NCI-H510A (cell line): ENCODE results near the gene TMEM129.

Experiments used
- DNase-seq: peaks from one replicate; lab custom pipeline; 2025; lab: John Stamatoyannopoulos, UW

TMEM129 gene, protein sequence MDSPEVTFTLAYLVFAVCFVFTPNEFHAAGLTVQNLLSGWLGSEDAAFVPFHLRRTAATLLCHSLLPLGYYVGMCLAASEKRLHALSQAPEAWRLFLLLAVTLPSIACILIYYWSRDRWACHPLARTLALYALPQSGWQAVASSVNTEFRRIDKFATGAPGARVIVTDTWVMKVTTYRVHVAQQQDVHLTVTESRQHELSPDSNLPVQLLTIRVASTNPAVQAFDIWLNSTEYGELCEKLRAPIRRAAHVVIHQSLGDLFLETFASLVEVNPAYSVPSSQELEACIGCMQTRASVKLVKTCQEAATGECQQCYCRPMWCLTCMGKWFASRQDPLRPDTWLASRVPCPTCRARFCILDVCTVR

DNA sequence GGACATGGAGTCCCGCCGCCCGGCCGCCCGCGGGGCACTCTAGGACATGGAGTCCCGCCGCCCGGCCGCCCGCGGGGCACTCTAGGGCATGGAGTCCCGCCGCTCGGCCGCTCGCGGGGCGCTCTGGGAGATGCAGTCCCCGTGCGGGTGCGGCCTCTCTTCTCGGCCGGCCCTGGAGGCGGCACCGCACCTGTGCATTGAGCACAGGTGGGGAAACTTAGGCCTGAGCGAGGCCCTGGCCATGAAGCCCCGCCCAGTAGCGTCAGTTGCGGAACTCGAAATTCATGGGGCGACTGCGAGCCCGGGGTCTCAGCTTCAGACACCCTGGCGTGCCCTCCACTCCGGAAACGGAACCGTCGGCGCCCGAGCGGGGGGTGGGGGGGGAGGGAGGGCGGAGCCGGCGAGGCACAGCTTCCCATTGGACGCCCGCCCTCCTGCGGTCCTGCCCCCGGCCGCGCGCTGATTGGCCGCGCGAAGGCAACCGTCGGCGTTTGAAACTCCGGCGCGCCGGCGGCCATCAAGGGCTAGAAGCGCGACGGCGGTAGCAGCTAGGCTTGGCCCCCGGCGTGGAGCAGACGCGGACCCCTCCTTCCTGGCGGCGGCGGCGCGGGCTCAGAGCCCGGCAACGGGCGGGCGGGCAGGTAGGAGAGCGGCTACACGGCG, at the start of gene TMEM129, which contains the start of gene TACC3:
Gene TMEM129 (minus strand): TSS at position 321 of the 663 bp plus-strand sequence. CDS start 486 bp downstream, outside the sequence.
Gene TACC3 (plus strand): TSS at position 519 of the 663 bp plus-strand sequence. CDS start 1,901 bp downstream, outside the sequence.
- peak; percentile 97 for DNase-seq

DNA sequence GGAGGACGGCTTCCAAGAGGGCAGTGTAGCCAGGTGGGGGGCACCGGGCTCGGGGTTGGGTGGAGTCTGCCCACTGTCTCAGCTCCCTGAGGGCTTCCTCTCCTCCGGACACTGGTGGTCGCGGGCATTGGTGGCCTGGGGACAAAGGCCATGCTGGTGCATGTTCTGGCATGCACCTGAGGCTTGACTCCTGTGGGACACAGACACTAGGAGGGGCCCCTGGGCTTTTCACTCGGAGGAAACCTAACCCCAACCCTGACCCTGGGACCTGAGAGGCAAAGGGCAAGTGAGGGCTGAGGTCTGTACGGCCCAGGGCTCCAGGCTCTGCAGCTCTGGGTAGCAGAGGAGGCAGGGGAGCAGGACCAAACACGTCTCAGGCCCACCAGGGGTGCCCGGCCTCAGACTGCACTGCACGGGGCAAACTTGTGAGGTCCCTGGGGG, 49.7 kb upstream of the TMEM129 start:
- no peak for DNase-seq

DNA sequence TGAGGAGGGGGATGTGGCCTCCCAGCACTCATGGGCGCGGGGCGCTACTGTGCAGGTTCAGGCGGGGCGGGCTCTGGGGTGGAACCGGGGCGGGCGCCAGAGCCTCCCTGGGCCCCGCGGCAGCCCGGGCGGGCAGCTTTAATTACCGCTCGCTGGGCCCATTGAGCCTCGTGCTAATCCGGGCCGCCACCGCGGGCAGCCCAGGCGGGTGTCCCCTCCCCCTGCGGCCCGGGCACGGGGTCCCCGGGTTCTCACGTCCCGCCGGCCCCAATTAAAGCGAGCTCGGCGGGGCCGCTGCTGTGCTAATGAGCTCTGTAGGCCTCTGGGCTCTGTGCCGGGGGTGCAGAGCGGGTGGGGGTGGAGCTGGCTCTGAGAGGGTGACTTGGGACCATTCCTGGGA, 49.1 kb upstream of the TMEM129 start:
- no peak for DNase-seq

- DNase-seq, result no peak
Measured at GRCh38 chr4:1769692-1770091, 48.6 kb upstream of the TMEM129 start.

DNA sequence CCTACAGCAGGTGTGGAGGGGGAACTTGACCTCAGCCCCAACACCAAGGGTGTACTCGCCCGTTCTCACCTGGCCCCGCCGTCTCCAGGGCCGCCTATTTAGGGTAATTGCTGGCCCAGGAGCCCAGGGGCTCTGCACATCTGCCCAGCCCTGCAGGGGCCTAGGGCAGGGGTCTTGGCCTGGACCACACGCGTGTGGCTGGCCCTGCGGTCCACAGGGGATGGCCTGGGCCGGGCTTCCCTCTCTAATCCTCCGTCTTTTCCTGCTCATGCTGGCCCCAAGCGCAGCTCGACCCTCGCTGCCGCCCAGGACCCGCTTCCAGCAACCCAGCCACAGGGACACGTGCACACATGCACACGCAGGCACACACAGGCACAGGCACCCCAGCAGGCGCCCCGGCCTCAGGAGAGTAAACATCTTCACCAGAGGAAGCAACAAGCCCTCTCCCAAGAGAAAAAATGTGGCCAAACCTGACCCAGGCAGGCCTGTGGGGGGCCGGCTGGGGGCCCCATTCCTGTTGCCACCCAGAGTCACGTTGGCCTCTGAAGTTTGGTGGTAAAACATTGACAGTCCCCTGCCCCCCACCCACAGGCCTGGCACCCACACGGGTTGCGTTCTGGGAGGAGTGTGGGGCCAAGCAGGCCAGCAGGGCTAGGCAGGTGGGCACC, 47.4 kb upstream of the TMEM129 start:
- DNase-seq, result no peak

- peak; percentile 27 for DNase-seq
Measured at GRCh38 chr4:1767770-1768366, 46.7 kb upstream of the TMEM129 start.

DNA sequence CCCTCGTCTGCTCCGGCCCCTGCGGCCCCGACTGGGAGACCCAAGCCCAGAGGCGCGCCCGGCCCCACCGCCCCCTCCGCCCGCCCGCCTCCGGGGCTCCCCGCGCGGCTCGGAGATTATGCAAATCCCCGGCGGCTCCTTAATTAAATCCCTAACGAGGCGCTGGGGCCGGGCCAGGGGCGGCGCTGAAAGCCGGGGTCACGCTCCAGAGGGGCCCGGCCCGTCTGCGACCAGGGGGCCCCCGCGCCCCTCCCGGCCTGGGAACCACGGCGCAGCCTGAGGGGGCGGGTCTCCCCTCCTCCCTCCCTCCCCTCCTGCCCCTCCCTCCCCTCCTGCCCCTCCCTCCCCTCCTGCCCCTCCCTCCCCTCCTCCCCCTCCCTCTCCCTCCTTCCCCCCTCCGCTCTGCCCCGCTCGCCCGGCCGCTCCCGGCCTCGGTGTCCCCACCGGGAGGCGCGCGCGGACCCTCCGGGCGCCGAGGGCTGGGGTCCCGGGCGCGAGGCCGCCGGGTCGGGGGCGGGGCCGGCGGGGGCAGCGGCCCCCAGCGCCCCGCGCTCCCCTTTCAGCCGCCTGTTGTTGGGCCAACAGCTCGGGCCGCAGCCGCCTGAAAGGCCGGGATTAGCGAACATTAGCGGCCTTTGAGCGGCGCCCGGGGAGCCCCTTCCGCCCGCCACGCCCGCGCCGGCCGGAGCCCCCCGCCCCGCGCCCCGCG, 46.1 kb upstream of the TMEM129 start:
- DNase-seq, result no peak

DNA sequence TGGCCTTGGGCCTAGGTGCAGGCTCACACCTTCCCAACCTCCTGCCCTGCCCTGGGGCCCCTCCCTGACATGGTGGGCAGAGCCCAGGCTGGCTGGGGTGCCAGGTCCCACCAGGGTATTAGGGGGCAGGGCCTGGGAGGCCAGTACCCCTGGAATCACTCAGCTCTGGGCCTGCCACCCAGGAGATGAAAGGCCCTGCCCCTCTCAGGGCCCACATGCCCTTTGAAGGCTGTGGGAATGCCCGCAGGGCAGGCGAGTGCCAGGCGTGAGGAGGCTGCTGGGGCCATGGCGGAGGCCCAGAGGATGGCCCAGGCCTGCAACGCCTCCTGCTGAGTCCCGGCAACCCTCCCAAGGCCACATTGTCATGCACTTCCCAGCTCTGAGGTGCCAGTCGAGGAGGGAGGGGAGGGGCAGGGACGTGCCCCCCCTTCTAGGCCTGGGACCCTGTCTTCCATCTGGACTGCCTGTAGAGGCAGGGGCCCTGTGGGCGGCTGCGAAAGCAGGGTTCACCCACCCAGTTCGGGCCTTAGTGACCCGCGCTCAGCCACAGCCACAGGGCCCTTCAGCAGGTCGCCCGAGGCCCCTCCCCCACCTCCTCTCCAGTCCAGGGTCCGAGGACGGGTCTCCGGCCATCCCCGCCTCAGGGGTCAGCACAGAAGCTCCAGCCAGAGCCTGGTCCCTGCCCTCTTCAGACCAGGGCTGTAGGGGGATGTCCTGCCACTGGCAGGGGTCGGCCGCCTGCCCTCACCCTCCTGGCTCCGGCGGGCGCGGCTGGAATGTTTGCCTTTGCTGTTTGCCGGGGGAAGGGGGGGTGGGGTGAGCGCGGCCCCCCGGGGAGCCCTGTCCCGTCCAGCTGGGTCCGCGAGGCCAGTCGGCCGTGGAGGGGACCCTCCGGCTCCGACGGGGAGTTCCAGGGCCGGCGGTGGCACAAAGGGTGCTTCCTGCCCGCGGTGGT, 45.3 kb upstream of the TMEM129 start:
- DNase-seq, result no peak

DNA sequence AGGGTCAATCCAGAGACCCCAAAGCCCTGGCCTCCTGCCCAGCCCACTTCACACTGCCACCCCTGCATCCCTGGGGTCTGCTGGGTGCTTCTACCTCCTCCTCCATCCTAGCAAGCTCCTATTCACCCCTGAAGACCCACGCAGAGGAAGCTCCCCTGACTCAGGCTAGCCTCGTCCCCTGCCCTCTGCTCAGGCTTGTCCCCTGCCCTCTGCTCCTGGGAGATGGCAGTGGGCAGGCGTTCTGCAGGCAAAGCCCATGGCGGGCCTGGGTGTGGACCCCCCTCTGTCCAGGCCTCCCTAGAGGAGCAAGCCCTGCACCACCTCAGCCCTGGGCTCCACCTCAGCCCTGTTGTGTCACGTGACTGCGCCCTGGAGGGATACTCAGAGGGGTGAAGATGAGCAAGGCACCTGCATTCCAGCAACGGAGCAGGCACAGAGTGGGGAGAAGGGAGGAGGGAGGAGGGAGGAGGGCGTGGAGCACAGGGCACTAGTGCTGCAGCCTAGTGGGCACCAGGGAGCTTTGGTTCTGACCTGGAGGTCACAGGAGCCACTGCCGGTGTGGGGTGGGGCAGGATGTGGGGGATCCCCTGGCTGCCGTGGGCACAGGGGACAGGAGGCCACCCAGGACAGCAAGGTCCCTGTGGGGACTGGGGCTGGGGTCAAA, 44.4 kb upstream of the TMEM129 start:
- no peak for DNase-seq

- no peak for DNase-seq
Measured at GRCh38 chr4:1764670-1765069, 43.5 kb upstream of the TMEM129 start.

GRCh38 chr4:1763550-1764080, 42.5 kb upstream of the TMEM129 start:
- DNase-seq, result no peak

DNA sequence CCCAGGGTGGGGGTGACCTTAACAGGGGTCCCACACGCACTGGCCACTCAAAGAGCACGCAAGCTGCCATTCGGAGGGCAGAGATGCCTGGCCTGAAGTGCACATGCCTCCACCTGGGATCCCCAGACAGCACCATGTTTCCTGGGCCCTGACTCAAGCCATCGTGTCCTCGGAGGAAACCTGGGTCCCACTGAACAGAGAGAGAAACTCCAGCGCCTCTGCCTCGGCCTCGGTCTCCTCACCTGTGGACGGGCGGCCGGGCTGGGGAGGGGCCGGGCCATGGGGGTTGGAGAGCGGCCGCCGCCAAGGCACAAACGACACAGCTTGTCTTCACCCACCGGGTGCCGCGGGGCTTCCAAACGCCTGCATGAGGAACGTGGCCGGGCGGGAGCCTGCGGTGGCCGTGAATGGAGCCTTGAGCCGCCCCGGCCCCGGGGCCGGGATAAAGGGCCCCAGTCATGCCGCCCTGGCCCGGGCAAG, 42.0 kb upstream of the TMEM129 start:
- DNase-seq, result no peak

DNA sequence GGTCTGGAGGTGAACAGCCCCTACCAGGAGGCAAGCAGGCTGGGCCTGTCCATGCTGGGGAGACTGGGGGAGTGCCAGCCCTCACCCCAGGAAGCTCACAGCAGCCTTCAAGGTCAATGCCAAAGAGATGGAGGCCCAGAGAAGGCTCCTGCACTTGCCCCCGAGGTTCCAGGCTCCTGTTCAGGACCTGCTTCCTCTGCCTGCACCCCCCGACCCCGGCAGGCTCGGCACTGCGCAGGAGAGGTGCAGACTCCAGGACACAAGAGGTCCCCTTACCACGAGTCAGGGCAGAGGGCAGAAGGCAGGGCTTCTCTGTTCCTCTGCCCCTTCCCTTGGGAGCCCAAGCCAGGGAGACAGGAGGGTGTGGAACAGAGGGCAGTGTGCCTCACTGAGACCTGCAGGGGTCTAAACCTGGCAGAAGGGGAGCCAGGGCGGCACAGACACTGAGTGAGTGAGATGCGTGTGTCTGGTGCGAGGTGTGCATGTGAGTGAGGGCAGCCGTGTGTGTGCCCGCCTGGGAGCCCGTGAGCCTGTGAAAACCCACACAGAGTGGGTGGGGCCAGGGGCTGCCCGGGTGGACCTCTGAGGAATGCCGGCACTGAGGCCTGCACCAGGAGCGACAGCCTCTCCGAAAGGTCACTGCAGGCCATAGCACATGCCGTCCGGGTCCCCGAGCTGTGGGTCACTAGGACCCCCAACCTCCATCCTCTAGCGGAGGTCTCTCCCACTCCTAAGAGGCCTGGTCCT, 41.3 kb upstream of the TMEM129 start:
- no peak for DNase-seq

- DNase-seq, result no peak
Measured at GRCh38 chr4:1761130-1761689, 40.1 kb upstream of the TMEM129 start.

DNA sequence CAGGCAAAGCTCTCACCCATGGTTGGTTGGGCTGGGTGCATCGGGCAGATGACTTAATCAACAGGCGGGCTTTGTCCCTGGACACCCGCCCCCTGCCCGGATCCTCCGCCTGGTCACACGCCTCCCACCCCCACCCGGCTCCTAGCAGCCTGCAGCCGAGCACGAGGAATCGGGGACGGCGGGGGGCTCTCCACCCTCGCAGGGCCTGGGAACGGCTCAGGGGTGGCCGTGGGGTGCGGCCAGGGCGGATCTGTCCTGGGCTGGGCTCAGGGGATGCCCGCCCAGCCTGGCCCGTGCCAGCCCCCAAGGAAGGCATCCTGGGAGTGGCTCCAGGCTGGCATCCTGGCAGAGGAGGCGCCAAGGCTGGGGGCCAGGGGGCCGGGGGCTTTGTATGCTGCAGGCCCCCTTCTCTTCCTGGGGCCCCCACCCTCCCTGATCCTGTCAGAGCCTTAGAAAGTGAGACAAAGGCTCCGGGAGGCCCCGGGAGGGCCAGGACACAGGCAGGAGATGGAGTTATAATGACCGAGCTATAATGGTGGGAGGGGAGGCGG, 39.5 kb upstream of the TMEM129 start:
- DNase-seq, result no peak

DNA sequence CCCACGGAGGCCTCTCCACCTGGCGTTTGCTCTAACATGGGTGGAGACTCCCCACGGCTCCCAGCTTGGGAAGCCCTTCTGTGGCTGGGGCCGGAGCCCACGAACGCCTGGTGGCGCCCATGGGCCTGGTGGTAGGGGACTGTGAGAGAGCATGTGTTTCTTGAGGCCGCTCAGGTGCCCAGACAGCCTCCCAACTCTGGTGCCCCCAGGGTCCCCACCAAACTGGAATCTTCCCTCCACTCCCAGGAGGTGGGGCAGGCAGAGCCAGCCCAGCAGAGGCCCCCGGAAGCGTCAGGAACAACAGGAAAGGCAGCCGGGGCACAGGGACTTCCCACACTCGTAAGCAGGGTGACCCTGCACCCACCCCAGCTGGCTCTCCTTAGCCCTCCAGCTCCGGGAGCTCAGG, 38.7 kb upstream of the TMEM129 start:
- no peak for DNase-seq

GRCh38 chr4:1759170-1759817, 38.2 kb upstream of the TMEM129 start:
- no peak for DNase-seq
